GM12878 (cell line): ENCODE data around the gene PLOD3. TPM values are rescaled to one million over a fixed set of nuclear protein-coding genes. Genes with fewer than 3 reads are reported as not detected.

Source experiments
- ATAC-seq: fragments of 200-7000 bp; cut with Tn5 transposase; 3 replicates; pipeline ENCODE4 v1.9.1; 2020; ENCODE audit warnings: mild to moderate bottlenecking, moderate library complexity
- BruUV-seq: library from RNA; stranded (reverse); fragments of 400-500 nt; replicated peaks from 2 replicates; lab custom pipeline; 2021; lab: Mats Ljungman, UMichigan
- CTCF ChIA-PET: fragments of 300-600 bp; sonication (Branson Sonifier 250); formaldehyde crosslinking; extraction: SDS; loops from one replicate; lab custom pipeline; 2021; ENCODE audit warnings: inconsistent platforms; lab: Yijun Ruan, JAX
- POLR2A ChIA-PET: fragments of 350-600 bp; formaldehyde crosslinking; extraction: SDS; loops from one replicate; lab custom pipeline; 2021; ENCODE audit warnings: inconsistent platforms; lab: Charles Lee
- RAD21 ChIA-PET: fragments of 300-600 bp; sonication (Branson Sonifier 250); formaldehyde crosslinking; loops from one replicate; lab custom pipeline; 2023; ENCODE audit warnings: antibody characterized with exemption; ENCODE audit not compliant: unreplicated experiment; lab: Charles Lee
- SMC1A ChIA-PET: fragments of 300-600 bp; sonication (Branson Sonifier 250); formaldehyde crosslinking; loops from one replicate; lab custom pipeline; 2023; ENCODE audit not compliant: unreplicated experiment, uncharacterized antibody; lab: Charles Lee
- DNase-seq: peaks from one replicate; pipeline ENCODE4 v3.0.0-alpha.2; 2011; ENCODE audit warnings: low read depth, low spot score
- FAIRE-seq: peaks from 3 replicates; lab custom pipeline; 2011; peaks lifted over from hg19 to GRCh38; lab: Jason Lieb, UNC
- H2AFZ ChIP-seq: 2 replicates; pipeline ENCODE4 v1.6.0; 2011; ENCODE audit warnings: low read depth, low read length, control low read depth; ENCODE audit not compliant: control insufficient read depth
- H3K27ac ChIP-seq: 2 replicates; pipeline ENCODE4 v1.5.1; 2011; ENCODE audit warnings: control low read depth; ENCODE audit not compliant: control insufficient read depth, insufficient read depth
- H3K27me3 ChIP-seq, 2 experiments: replicated peaks in 1 of 2; 2 replicates each; pipeline versions ENCODE4 v1.6.0 to v1.6.1; 2011; ENCODE audit warnings: low read length in 1 of 2; ENCODE audit not compliant: control insufficient read depth in 2 of 2, insufficient read depth in 2 of 2
- H3K36me3 ChIP-seq, 2 experiments: 2 replicates each; pipeline ENCODE4 v1.5.1; 2011; ENCODE audit warnings: low read length in 1 of 2; ENCODE audit not compliant: control insufficient read depth in 2 of 2, insufficient read depth in 2 of 2
- H3K4me1 ChIP-seq: 2 replicates; pipeline ENCODE4 v1.6.1; 2011; ENCODE audit warnings: mild to moderate bottlenecking, low read length, moderate library complexity, mixed read lengths; ENCODE audit not compliant: control insufficient read depth, insufficient read depth
- H3K4me2 ChIP-seq: 2 replicates; pipeline ENCODE4 v1.6.0; 2011; ENCODE audit warnings: control low read depth; ENCODE audit not compliant: control insufficient read depth, insufficient read depth
- H3K4me3 ChIP-seq: fragments of 200-600 bp; sonication (generic); 2 replicates; pipeline ENCODE4 v1.5.1; 2016
- H3K79me2 ChIP-seq: 2 replicates; pipeline ENCODE4 v1.6.0; 2011; ENCODE audit warnings: low read length; ENCODE audit not compliant: control insufficient read depth, insufficient read depth
- H3K9ac ChIP-seq: 2 replicates; pipeline ENCODE4 v1.8.0; 2011; ENCODE audit warnings: low read length, control low read depth, mixed read lengths; ENCODE audit not compliant: control insufficient read depth, insufficient read depth
- H3K9me3 ChIP-seq: replicated peaks from 3 replicates; pipeline ENCODE4 v1.5.1; 2011; ENCODE audit warnings: mild to moderate bottlenecking, low read length; ENCODE audit not compliant: control insufficient read depth, insufficient read depth
- H4K20me1 ChIP-seq: 2 replicates; pipeline ENCODE4 v1.6.0; 2011; ENCODE audit not compliant: control insufficient read depth, insufficient read depth
- BCL11A ChIP-seq: IDR thresholded peaks from 2 replicates; pipeline ENCODE4 v1.6.1; 2011; ENCODE audit warnings: low read depth, low read length
- CHD4 ChIP-seq: fragments of 200-600 bp; sonication (generic); IDR thresholded peaks from 2 replicates; pipeline ENCODE4 v1.6.1; 2016; ENCODE audit warnings: mild to moderate bottlenecking
- DPF2 ChIP-seq: fragments of 450-650 bp; IDR thresholded peaks from 2 replicates; pipeline ENCODE4 v1.6.1; 2017; ENCODE audit warnings: mild to moderate bottlenecking
- EGR1 ChIP-seq, 2 experiments: IDR thresholded peaks; 1 replicate in 1 of 2; 2 replicates in 1 of 2; pipeline ENCODE4 v1.6.1; 2011 to 2012; ENCODE audit warnings: low read depth in 2 of 2, low read length in 2 of 2, borderline replicate concordance in 1 of 2, mild to moderate bottlenecking in 1 of 2, moderate library complexity in 1 of 2
- ESRRA ChIP-seq: IDR thresholded peaks from 2 replicates; pipeline ENCODE4 v1.6.1; 2012; ENCODE audit warnings: mild to moderate bottlenecking, low read length, improper control_type of control experiment
- HDAC2 ChIP-seq: fragments of 200-600 bp; sonication (generic); IDR thresholded peaks from 2 replicates; pipeline ENCODE4 v1.6.1; 2017
- IKZF1 ChIP-seq: fragments of 450-650 bp; conservative IDR thresholded peaks from 2 replicates; pipeline ENCODE4 v1.6.1; 2017; ENCODE audit warnings: antibody characterized with exemption, mild to moderate bottlenecking
- MEF2B ChIP-seq: fragments of 450-650 bp; IDR thresholded peaks from 2 replicates; pipeline ENCODE4 v1.6.1; 2018; ENCODE audit warnings: mild to moderate bottlenecking, moderate library complexity; ENCODE audit not compliant: partially characterized antibody, poor library complexity, severe bottlenecking
- NR2C1 ChIP-seq: fragments of 450-650 bp; IDR thresholded peaks from 2 replicates; pipeline ENCODE4 v1.6.1; 2017; ENCODE audit warnings: antibody characterized with exemption, mild to moderate bottlenecking, moderate library complexity
- NR2C2 ChIP-seq: IDR thresholded peaks from 2 replicates; pipeline ENCODE4 v1.6.1; 2011; ENCODE audit warnings: borderline replicate concordance, low read depth; ENCODE audit not compliant: control insufficient read depth, insufficient read length
- NR2F1 ChIP-seq: fragments of 450-650 bp; conservative IDR thresholded peaks from 2 replicates; pipeline ENCODE4 v1.6.1; 2017; ENCODE audit warnings: mild to moderate bottlenecking
- PAX5 ChIP-seq: IDR thresholded peaks from 2 replicates; pipeline ENCODE4 v1.6.1; 2011; ENCODE audit warnings: low read depth, low read length, borderline replicate concordance
- RFX5 ChIP-seq: IDR thresholded peaks from 2 replicates; pipeline ENCODE4 v1.6.1; 2011; ENCODE audit warnings: low read depth, low read length, improper control_type of control experiment
- SIN3A ChIP-seq: IDR thresholded peaks from 2 replicates; pipeline ENCODE4 v1.6.1; 2012; ENCODE audit warnings: low read depth, low read length, improper control_type of control experiment
- SP1 ChIP-seq: IDR thresholded peaks from one replicate; pipeline ENCODE4 v1.6.1; 2011; ENCODE audit warnings: low read depth, low read length
- SREBF2 ChIP-seq: IDR thresholded peaks from 2 replicates; pipeline ENCODE4 v1.6.1; 2012; ENCODE audit warnings: mild to moderate bottlenecking, low read length
- TBL1XR1 ChIP-seq: IDR thresholded peaks from 2 replicates; pipeline ENCODE4 v1.6.1; 2012; ENCODE audit warnings: low read depth, low read length, improper control_type of control experiment
- TCF7 ChIP-seq: IDR thresholded peaks from 2 replicates; pipeline ENCODE4 v1.6.1; 2014; ENCODE audit warnings: antibody characterized with exemption, borderline replicate concordance
- ZNF217 ChIP-seq: fragments of 450-650 bp; IDR thresholded peaks from 2 replicates; pipeline ENCODE4 v1.6.1; 2017; ENCODE audit warnings: antibody characterized with exemption, mild to moderate bottlenecking
- ZNF274 ChIP-seq: IDR thresholded peaks from one replicate; pipeline ENCODE4 v1.8.0; 2011; ENCODE audit not compliant: insufficient read length, insufficient read depth
- WGBS: methylation state at CpG from one replicate; pipeline ENCODE4 v1.1.6; 2016; ENCODE audit warnings: low lambda C conversion rate; ENCODE audit not compliant: insufficient replicate concordance, insufficient coverage; ENCODE audit errors: missing lambda C conversion rate; 5-methylcytosine and 5-hydroxymethylcytosine counted together
- in situ Hi-C: fragments of 300-500 bp; cut with MboI; formaldehyde crosslinking; loops from 9 replicates; pipeline ENCODE4 v1.14.3; 2018; ENCODE audit warnings: mixed read lengths
- intact Hi-C: fragments of 100-400 bp; cut with micrococcal nuclease; formaldehyde crosslinking; loops from one replicate; pipeline ENCODE4 v1.14.2; 2022; ENCODE audit not compliant: unreplicated experiment
- polyA plus RNA-seq, 11 experiments: library from polyadenylated mRNA; depleted of rRNA in 4 of 11; unstranded in 6 of 11; stranded (reverse) in 5 of 11; fragments of >200 nt; fragmentation: Nextera tagmentation in 4 of 11; fragmentation: Illumina TruSeq in 1 of 11; extraction: Ambion mirVana in 4 of 11; extraction: Trizol in 1 of 11; gene quantifications; 1 replicate in 1 of 11; 2 replicates in 10 of 11; pipeline versions ENCODE4 v1.2.1 to v1.2.3, GENCODE V29; 2011 to 2016; ENCODE audit warnings: inconsistent platforms in 2 of 11, missing spikeins in 2 of 11, low read depth in 1 of 11
- total RNA-seq, 4 experiments: library from RNA; depleted of rRNA in 3 of 4; stranded (reverse); fragments of >200 nt in 3 of 4; fragmentation: Illumina TruSeq in 1 of 4; extraction: Trizol in 1 of 4; gene quantifications; 2 replicates each; pipeline versions ENCODE4 v1.2.1 to v1.2.3, GENCODE V29; 2013 to 2021

PLOD3 gene
- total and polyA plus RNA-seq, 10 of the 15 experiments (the other 5 are each of a cell fraction or from before 2014, with no cell fraction given) = 0.53 to 27.8 (median 15.1) TPM

- ChIA-PET SMC1A (no interaction called here), CTCF (interaction anchor here (0.9 to 2.5 kb wide), 5 partner anchors 9 to 49 kb away, joined by 3 to 16 read pairs (median 5); partner anchors contain the start of gene FIS1), POLR2A (interaction anchor here (0.9 to 1.1 kb wide), 2 partner anchors 9 to 17 kb away, joined by 4 to 5 read pairs; partner anchors contain the start of gene ZNHIT1), RAD21 (no interaction called here)
- no TSS peak for BruUV-seq
- intact Hi-C loops = no loop called here
- DNase-seq = no peak
- no peak for ATAC-seq
- Histone ChIP-seq H3K9ac (no peak overlapping the region), H3K79me2 (no peaks in the 10 kb centered on the region), H3K36me3 (peaks cover 0 to 14% of the 10 kb centered on the region in 2 experiments; a peak in 3 of 4 replicates), H3K9me3 (no peaks in the 10 kb centered on the region), H3K4me3 (no peak overlapping the region), H2AFZ (no peak overlapping the region), H3K27me3 (no peaks in the 10 kb centered on the region), H3K27ac (no peak overlapping the region), H4K20me1 (no peaks in the 10 kb centered on the region), H3K4me2 (no peak overlapping the region), H3K4me1 (no peaks in the 10 kb centered on the region)
- in situ Hi-C loops = no loop called here
- TF ChIP-seq PAX5 (no peak), SIN3A (no peak), NR2C1 (no peak), TCF7 (no peak), BCL11A (no peak), TBL1XR1 (no peak), SREBF2 (no peak), HDAC2 (no peak), MEF2B (no peak), ESRRA (no peak), EGR1 (IDR thresholded peaks at IDR 0.05; ENCODE audit: borderline replicate concordance in 1 of 2, low read depth in 2 of 2, low read length in 2 of 2) (no peak), IKZF1 (no peak), ZNF217 (no peak), NR2C2 (no peak), SP1 (no peak), NR2F1 (no peak), CHD4 (no peak), RFX5 (no peak), ZNF274 (no peak), DPF2 (no peak)
- WGBS = 77% methylated on average over 9 of the region's 9 CpGs
- FAIRE-seq = no peak
Observed at GRCh38 chr7:101235522-101235921, 18.1 kb upstream of the PLOD3 start.
